ENCODE measurements around the gene NTMT1.

DNA sequence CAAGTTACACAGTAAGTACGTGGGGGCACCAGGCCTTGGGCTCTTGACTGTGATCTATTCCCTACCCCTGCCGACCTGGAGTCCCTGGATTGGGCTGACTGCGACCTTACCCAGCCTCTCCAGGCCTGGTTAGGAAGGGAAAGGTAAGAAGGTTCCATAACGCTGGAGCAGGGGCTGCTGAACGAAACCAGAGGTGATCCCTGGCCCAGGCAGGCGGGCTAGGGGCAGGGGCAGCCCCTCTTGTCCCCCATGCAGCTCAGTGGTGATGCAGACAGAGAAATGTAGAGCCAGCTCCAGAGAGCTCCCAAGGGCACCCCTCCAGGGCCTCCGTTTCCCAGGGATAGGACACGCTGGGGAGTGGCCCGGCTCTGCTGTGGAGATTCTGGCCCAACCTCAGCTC is 53.6 kb downstream of the NTMT1 start:
- TF ChIP-seq, protein P1, sequence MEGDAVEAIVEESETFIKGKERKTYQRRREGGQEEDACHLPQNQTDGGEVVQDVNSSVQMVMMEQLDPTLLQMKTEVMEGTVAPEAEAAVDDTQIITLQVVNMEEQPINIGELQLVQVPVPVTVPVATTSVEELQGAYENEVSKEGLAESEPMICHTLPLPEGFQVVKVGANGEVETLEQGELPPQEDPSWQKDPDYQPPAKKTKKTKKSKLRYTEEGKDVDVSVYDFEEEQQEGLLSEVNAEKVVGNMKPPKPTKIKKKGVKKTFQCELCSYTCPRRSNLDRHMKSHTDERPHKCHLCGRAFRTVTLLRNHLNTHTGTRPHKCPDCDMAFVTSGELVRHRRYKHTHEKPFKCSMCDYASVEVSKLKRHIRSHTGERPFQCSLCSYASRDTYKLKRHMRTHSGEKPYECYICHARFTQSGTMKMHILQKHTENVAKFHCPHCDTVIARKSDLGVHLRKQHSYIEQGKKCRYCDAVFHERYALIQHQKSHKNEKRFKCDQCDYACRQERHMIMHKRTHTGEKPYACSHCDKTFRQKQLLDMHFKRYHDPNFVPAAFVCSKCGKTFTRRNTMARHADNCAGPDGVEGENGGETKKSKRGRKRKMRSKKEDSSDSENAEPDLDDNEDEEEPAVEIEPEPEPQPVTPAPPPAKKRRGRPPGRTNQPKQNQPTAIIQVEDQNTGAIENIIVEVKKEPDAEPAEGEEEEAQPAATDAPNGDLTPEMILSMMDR (IDR thresholded peaks at IDR 0.05; ENCODE audit: poor library complexity): no peak
- TF ChIP-seq EZH2phosphoT487 (IDR thresholded peaks at IDR 0.05; ENCODE audit: low read depth, severe bottlenecking, unreplicated experiment) (no peak), EZH2 (IDR thresholded peaks at IDR 0.05; ENCODE audit: borderline replicate concordance) (no peak)

Data from hepatocyte (in vitro differentiated cells).